Spleen (tissue), 7 donors: ENCODE measurements around the gene GSG1L2.

ENCODE experiments used
- POLR2A ChIP-seq, 3 donors: fragments of 450-650 bp; IDR thresholded peaks; one replicate each; pipeline ENCODE4 v1.5.1; 2017; ENCODE audit warnings: antibody characterized with exemption in 3 of 3, mild to moderate bottlenecking in 1 of 3
- POLR2AphosphoS5 ChIP-seq, 3 donors: sonication (generic); formaldehyde crosslinking; IDR thresholded peaks; one replicate each; pipeline ENCODE4 v1.5.1; 2017; ENCODE audit warnings: antibody characterized with exemption in 3 of 3
- TF ChIP-seq, protein P1 (sequence below), 11 experiments: fragments of 200-600 bp in 7 of 11; fragments of 450-650 bp in 4 of 11; sonication (generic) in 4 of 11; IDR thresholded peaks in 8 of 11; conservative IDR thresholded peaks in 3 of 11; 1 replicate in 7 of 11; 2 replicates in 4 of 11; pipeline versions ENCODE4 v1.4.0 to v1.8.0; 2016 to 2021; ENCODE audit warnings: antibody characterized with exemption in 11 of 11, inconsistent platforms in 4 of 11, mild to moderate bottlenecking in 1 of 11
- donor health status: DM: no; HTN: no; CAD: no; lungs with moderate emphysema.
- donor health status: DM: no; HTN: no; CAD: no.
- donor health status: DM: no; HTN: no; CAD: no.

DNA sequence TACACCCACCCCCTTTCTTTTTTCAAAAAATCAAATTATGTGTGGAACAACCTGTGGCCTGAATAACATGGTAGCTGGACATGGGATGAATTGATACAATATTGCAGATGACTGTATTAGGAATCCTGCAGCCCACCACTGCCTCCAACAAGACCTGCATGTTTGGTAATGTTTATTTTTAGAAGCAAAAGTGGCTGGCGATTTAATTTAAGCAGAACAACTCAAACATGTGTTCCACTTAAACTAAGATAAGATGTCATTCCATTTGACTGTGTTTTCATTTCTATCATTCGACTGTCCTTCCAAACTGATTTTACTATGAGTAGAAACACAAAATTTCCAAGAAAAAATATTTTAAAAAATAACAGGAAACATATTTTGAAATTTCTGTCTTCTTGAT lies 20.4 kb downstream of the GSG1L2 start:
- TF ChIP-seq, protein P1, sequence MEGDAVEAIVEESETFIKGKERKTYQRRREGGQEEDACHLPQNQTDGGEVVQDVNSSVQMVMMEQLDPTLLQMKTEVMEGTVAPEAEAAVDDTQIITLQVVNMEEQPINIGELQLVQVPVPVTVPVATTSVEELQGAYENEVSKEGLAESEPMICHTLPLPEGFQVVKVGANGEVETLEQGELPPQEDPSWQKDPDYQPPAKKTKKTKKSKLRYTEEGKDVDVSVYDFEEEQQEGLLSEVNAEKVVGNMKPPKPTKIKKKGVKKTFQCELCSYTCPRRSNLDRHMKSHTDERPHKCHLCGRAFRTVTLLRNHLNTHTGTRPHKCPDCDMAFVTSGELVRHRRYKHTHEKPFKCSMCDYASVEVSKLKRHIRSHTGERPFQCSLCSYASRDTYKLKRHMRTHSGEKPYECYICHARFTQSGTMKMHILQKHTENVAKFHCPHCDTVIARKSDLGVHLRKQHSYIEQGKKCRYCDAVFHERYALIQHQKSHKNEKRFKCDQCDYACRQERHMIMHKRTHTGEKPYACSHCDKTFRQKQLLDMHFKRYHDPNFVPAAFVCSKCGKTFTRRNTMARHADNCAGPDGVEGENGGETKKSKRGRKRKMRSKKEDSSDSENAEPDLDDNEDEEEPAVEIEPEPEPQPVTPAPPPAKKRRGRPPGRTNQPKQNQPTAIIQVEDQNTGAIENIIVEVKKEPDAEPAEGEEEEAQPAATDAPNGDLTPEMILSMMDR (IDR thresholded peaks at IDR 0.05 in 8 of 11, conservative IDR thresholded peaks at IDR 0.05 in 3 of 11), result no peak
- TF ChIP-seq POLR2AphosphoS5 (IDR thresholded peaks at IDR 0.05), result no peak
- no peak for TF ChIP-seq POLR2A (IDR thresholded peaks at IDR 0.05)
